Ectodermal cell (in vitro differentiated cells): ENCODE results near the gene SND1.

ENCODE experiments used
- H3K27ac ChIP-seq: 2 replicates; pipeline ENCODE4 v1.7.0; 2013; ENCODE audit warnings: mild to moderate bottlenecking, low read depth, low read length; ENCODE audit not compliant: insufficient read depth, poor library complexity, severe bottlenecking
- H3K27me3 ChIP-seq: 2 replicates; pipeline ENCODE4 v1.7.0; 2013; ENCODE audit warnings: mild to moderate bottlenecking, low read length; ENCODE audit not compliant: insufficient read depth, control insufficient read depth, poor library complexity, severe bottlenecking
- H3K36me3 ChIP-seq: one replicate; pipeline ENCODE4 v1.7.0; 2013; ENCODE audit warnings: low read length; ENCODE audit not compliant: control insufficient read depth, insufficient read depth
- H3K4me1 ChIP-seq: one replicate; pipeline ENCODE4 v1.7.0; 2013; ENCODE audit warnings: low read length; ENCODE audit not compliant: control insufficient read depth, insufficient read depth
- H3K4me3 ChIP-seq: 2 replicates; pipeline ENCODE4 v1.7.0; 2013; ENCODE audit warnings: low read depth, low read length, control low read depth; ENCODE audit not compliant: insufficient read depth
- H3K9me3 ChIP-seq: 2 replicates; pipeline ENCODE4 v1.7.0; 2013; ENCODE audit warnings: mild to moderate bottlenecking, low read length, moderate library complexity; ENCODE audit not compliant: control insufficient read depth
- WGBS, 2 experiments: methylation state at CpG; one replicate each; pipeline ENCODE4 v1.1.7; 2013; ENCODE audit warnings: missing lambda C conversion rate in 2 of 2; 5-methylcytosine and 5-hydroxymethylcytosine counted together

SND1 gene

DNA sequence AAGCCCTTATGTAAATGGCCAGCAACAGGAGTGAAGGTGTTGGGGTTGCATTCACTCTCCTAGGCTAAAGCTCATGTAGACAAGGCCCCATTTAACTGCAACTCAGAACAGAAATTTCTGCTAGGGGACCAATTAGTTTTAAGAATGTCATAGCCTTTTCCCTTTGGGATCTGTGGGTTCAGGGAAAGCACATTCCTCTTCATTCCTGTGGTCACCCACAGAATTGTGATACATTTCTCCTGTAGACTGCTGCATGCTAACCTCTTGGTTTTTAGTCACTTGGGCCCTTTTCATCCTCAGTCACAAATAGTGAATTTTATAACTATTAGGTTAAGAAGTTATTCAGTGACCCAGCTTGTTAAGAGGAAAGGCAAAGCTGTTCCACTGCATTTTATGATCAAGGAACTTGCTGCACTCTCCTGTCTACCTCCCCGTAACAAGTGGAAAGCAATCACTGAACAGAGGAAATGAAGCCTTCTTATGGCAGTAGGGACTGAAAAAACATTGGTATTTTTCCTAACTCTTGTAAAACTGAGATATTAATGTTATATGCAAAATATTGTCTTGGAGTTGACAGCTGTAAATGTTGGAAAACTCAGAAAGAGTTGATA, 124.9 kb downstream of the SND1 start:
- Histone ChIP-seq H3K4me3 (no peak overlapping the region), H3K27me3 (no peaks in the 10 kb centered on the region), H3K4me1 (peaks cover 4% of the 10 kb centered on the region), H3K36me3 (no peaks in the 10 kb centered on the region), H3K9me3 (no peaks in the 10 kb centered on the region), H3K27ac (no peak overlapping the region)
- WGBS, 2 experiments = 92 to 93% methylated on average over 1 of the region's 1 CpG

GRCh38 chr7:127780489-127780888, 128.5 kb downstream of the SND1 start:
- H3K4me3 ChIP-seq = no peak overlapping the region
- no peaks in the 10 kb centered on the region for H3K9me3 ChIP-seq
- 100% methylated on average over 1 of the region's 1 CpG for WGBS, 2 experiments
- peaks cover 12% of the 10 kb centered on the region for H3K4me1 ChIP-seq
- no peak overlapping the region for H3K27ac ChIP-seq
- no peaks in the 10 kb centered on the region for H3K27me3 ChIP-seq
- H3K36me3 ChIP-seq = no peaks in the 10 kb centered on the region

DNA sequence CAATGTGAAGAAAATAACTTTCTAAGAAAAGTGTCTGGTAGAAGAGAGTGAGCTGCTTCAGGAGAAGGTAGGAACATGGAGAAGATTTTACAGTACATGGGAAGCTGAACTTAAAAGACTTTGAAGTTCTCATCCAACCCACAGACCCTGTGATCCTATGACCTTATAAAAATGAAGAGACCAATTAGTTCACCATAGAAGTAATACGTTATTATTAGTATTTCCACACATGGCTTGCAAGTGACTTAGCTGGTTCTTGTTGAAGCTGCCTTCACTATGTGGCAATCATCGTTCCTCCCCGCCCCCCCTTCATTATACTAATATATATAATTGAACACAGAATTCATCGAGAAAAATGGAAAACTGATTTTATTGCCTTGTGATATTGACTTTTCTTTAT, 129.1 kb downstream of the SND1 start:
- Histone ChIP-seq H3K9me3 (no peaks in the 10 kb centered on the region), H3K4me1 (peaks cover 12% of the 10 kb centered on the region), H3K36me3 (no peaks in the 10 kb centered on the region), H3K4me3 (no peak overlapping the region), H3K27ac (no peak overlapping the region), H3K27me3 (no peaks in the 10 kb centered on the region)
- 94 to 100% methylated on average over 2 to 3 of the region's 4 CpGs for WGBS, 2 experiments

- Histone ChIP-seq H3K36me3 (no peaks in the 10 kb centered on the region), H3K4me1 (peaks cover 12% of the 10 kb centered on the region), H3K4me3 (no peak overlapping the region), H3K27me3 (no peaks in the 10 kb centered on the region), H3K27ac (no peak overlapping the region), H3K9me3 (no peaks in the 10 kb centered on the region)
Observed at GRCh38 chr7:127782075-127782474, 130.1 kb downstream of the SND1 start.

- whole genome bisulfite sequencing, 2 experiments = 95 to 97% methylated on average over 2 to 3 of the region's 3 CpGs
- Histone ChIP-seq H3K27ac (no peak overlapping the region), H3K4me3 (no peak overlapping the region), H3K9me3 (no peaks in the 10 kb centered on the region), H3K27me3 (no peaks in the 10 kb centered on the region), H3K4me1 (peaks cover 12% of the 10 kb centered on the region), H3K36me3 (no peaks in the 10 kb centered on the region)
Observed at GRCh38 chr7:127782654-127783559, 130.9 kb downstream of the SND1 start.

- whole genome bisulfite sequencing, 2 experiments = 83 to 100% methylated on average over 1 of the region's 1 CpG
- Histone ChIP-seq H3K27me3 (no peaks in the 10 kb centered on the region), H3K4me1 (peaks cover 7% of the 10 kb centered on the region), H3K4me3 (no peak overlapping the region), H3K36me3 (no peaks in the 10 kb centered on the region), H3K9me3 (no peaks in the 10 kb centered on the region), H3K27ac (no peak overlapping the region)
Observed at GRCh38 chr7:127786184-127786583, 134.2 kb downstream of the SND1 start.

DNA sequence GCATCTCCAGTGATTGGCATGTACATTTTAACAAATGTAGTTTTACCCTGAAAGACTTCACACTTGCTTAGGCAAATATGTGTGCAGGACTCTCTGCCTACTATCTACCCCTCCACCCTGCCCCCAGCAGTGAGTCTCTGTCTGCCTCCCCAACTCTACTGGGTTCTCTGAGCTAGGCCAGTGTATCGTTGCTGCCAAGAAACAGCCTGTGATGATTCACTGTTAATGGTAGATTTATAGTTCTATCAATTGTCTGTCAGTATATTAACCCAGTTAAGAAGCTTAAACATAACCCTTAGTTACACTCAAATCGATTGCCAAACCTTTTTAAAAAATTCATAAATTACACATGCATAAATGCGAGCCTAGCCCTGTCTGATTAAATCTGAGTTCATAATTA, 137.0 kb downstream of the SND1 start:
- Histone ChIP-seq H3K27me3 (no peaks in the 10 kb centered on the region), H3K4me1 (no peaks in the 10 kb centered on the region), H3K4me3 (no peak overlapping the region), H3K9me3 (no peaks in the 10 kb centered on the region), H3K27ac (no peak overlapping the region), H3K36me3 (no peaks in the 10 kb centered on the region)
- WGBS, 2 experiments = 90 to 93% methylated on average over 2 to 3 of the region's 3 CpGs

DNA sequence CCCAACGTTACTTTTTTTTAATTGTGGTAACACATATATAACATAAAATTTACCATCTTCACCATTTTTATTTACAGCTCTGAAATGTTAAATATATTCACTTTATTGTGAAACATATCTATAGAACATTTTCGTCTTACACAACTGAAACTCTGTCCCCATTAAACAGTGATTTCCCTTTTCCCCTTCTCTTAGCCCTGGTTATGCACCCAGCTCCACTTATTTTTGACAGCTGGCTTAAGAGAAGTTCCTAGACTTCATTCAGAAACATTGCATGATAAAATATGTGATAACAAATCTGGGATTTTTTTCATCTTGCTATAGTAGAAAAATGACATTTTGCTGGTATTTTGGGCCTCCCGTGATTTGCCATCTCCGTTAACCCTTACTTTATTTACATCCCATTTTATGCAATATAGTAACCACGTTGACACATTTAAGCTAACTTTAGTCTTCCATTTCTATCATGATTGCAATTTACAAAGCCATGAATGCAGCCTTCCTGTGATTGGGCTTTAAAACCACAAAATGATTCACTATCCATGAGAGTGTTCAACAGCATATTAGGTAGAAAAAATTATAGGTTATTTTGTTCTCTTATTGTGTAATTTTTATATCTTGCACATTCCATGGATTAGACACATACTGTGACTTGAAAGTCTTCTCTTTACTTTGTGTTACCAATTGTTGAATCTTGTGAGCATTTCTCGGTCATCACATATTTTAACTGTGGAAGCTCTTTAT, 139.6 kb downstream of the SND1 start:
- H3K27ac ChIP-seq = no peak overlapping the region
- H3K36me3 ChIP-seq = no peaks in the 10 kb centered on the region
- no peaks in the 10 kb centered on the region for H3K9me3 ChIP-seq
- H3K27me3 ChIP-seq = no peaks in the 10 kb centered on the region
- H3K4me1 ChIP-seq = no peaks in the 10 kb centered on the region
- H3K4me3 ChIP-seq = no peak overlapping the region
- 92 to 94% methylated on average over 5 to 6 of the region's 6 CpGs for WGBS, 2 experiments

DNA sequence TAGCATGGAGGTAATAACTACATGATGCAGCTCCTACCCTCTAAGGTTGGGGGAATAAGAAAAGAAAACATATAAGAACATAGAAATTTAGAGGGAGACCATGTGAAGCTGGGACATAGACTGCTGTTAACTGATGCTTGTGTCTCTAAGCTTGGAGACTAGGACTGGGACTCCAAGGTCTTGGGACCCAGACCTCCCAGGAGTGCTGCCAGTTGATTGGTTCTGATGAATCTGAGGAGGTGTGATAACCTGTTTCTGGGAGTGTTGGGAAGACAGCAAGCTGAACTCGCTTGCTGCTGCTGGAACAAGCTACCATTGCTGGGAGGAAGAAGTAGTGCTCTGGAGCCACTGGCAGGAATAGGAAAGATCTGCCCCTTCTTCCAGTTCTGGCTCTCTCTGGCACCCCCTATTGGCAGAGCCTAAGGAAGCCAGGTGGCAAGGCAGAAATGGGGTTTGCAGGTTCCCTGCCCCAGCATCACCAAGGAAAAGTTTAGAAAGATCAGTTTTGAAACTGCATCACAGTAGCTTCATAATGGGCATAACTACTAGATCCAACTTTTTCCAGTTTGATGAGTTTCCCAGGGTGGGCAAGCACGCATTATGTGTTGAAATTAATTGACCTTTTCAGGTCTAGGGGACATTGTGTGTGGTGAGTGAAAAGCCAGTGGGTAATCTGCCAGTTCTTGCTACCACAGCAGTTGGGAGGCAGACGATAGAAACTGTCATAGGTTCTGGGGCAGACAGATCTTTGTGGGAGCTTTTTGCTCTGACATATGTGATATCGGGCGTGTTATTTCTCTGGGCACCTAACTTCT, 140.7 kb downstream of the SND1 start:
- Histone ChIP-seq H3K4me3 (no peak overlapping the region), H3K4me1 (no peaks in the 10 kb centered on the region), H3K9me3 (no peaks in the 10 kb centered on the region), H3K36me3 (no peaks in the 10 kb centered on the region), H3K27me3 (no peaks in the 10 kb centered on the region), H3K27ac (no peak overlapping the region)
- 89 to 94% methylated on average over 5 of the region's 5 CpGs for WGBS, 2 experiments
